H1 (cell line): ENCODE data around the gene ZDHHC9. TPM values are rescaled to one million over a fixed set of nuclear protein-coding genes. Genes with fewer than 3 reads are reported as not detected.

Source experiments
- CTCF ChIA-PET: fragments of 300-600 bp; sonication (Branson Sonifier 250); formaldehyde crosslinking; loops from one replicate; lab custom pipeline; 2021; ENCODE audit not compliant: partially characterized antibody; lab: Charles Lee
- POLR2A ChIA-PET: fragments of 300-600 bp; sonication (Branson Sonifier 250); formaldehyde crosslinking; loops from one replicate; lab custom pipeline; 2021; ENCODE audit warnings: inconsistent platforms; ENCODE audit not compliant: partially characterized antibody; lab: Charles Lee
- DNase-seq, 2 experiments: peaks; one replicate each; pipeline versions ENCODE4 v3.0.0 to v3.0.0-alpha.2; 2010 to 2022; ENCODE audit warnings: low spot score in 2 of 2, low read depth in 1 of 2, mixed read lengths in 1 of 2
- FAIRE-seq: peaks from 2 replicates; lab custom pipeline; 2011; peaks lifted over from hg19 to GRCh38; lab: Jason Lieb, UNC
- H2AFZ ChIP-seq: 2 replicates; pipeline ENCODE4 v1.8.1; 2012; ENCODE audit warnings: low read length, inconsistent platforms
- H2AK5ac ChIP-seq: 2 replicates; pipeline ENCODE4 v1.6.1; 2013; ENCODE audit warnings: low read depth, low read length
- H2BK120ac ChIP-seq: replicated peaks from 2 replicates; pipeline ENCODE3; 2013; ENCODE audit warnings: low read depth, low read length, inconsistent platforms
- H2BK12ac ChIP-seq: 2 replicates; pipeline ENCODE4 v1.6.1; 2013; ENCODE audit warnings: low read depth, low read length
- H2BK15ac ChIP-seq: 2 replicates; pipeline ENCODE4 v1.6.1; 2013; ENCODE audit warnings: low read length
- H2BK20ac ChIP-seq: 2 replicates; pipeline ENCODE4 v1.6.1; 2013; ENCODE audit warnings: low read length
- H2BK5ac ChIP-seq: 2 replicates; pipeline ENCODE4 v1.6.1; 2013; ENCODE audit warnings: low read depth, low read length
- H3K14ac ChIP-seq: 2 replicates; pipeline ENCODE4 v1.6.1; 2013; ENCODE audit warnings: inconsistent platforms; ENCODE audit not compliant: insufficient read length
- H3K18ac ChIP-seq: 2 replicates; pipeline ENCODE4 v1.6.1; 2013; ENCODE audit warnings: low read length; ENCODE audit errors: extremely low read depth
- H3K23ac ChIP-seq: 2 replicates; pipeline ENCODE4 v1.6.1; 2013; ENCODE audit warnings: inconsistent platforms; ENCODE audit not compliant: insufficient read length
- H3K23me2 ChIP-seq: 2 replicates; pipeline ENCODE4 v1.6.1; 2013; ENCODE audit warnings: low read depth, low read length
- H3K27ac ChIP-seq: 2 replicates; pipeline ENCODE4 v1.6.1; 2011; ENCODE audit warnings: low read depth, low read length, inconsistent platforms
- H3K27me3 ChIP-seq, 4 experiments: replicated peaks in 1 of 4; 1 replicate in 1 of 4; 2 replicates in 3 of 4; pipeline versions ENCODE4 v1.6.1 to v1.8.1; 2011 to 2013; ENCODE audit warnings: low read length in 3 of 4, mild to moderate bottlenecking in 3 of 4, inconsistent platforms in 2 of 4, mixed read lengths in 2 of 4, moderate library complexity in 1 of 4; ENCODE audit not compliant: control insufficient read depth in 3 of 4, insufficient read depth in 3 of 4; ENCODE audit errors: extremely low read depth in 1 of 4
- H3K36me3 ChIP-seq, 4 experiments: 2 replicates each; pipeline versions ENCODE4 v1.6.1 to v1.8.1; 2011 to 2013; ENCODE audit warnings: mild to moderate bottlenecking in 4 of 4, low read length in 3 of 4, moderate library complexity in 2 of 4, control low read depth in 1 of 4, inconsistent platforms in 1 of 4; ENCODE audit not compliant: insufficient read depth in 4 of 4, control insufficient read depth in 2 of 4
- H3K4ac ChIP-seq: replicated peaks from 2 replicates; pipeline ENCODE3; 2013; ENCODE audit warnings: low read length, low read depth, mixed read lengths, inconsistent platforms; ENCODE audit not compliant: insufficient read length
- H3K4me1 ChIP-seq, 4 experiments: replicated peaks in 1 of 4; 1 replicate in 1 of 4; 2 replicates in 3 of 4; pipeline versions ENCODE4 v1.6.1 to v1.8.1; 2011 to 2013; ENCODE audit warnings: low read length in 3 of 4, inconsistent platforms in 2 of 4, mixed read lengths in 1 of 4; ENCODE audit not compliant: insufficient read depth in 4 of 4, control insufficient read depth in 3 of 4
- H3K4me2 ChIP-seq, 2 experiments: 2 replicates each; pipeline versions ENCODE4 v1.6.1 to v1.8.1; 2011 to 2013; ENCODE audit warnings: low read depth in 2 of 2, low read length in 2 of 2, control low read depth in 1 of 2, inconsistent platforms in 1 of 2, mild to moderate bottlenecking in 1 of 2; ENCODE audit not compliant: insufficient read depth in 1 of 2
- H3K4me3 ChIP-seq, 4 experiments: fragments of 200-600, 300-600 bp in 1 of 4; sonication (generic), shearing (Covaris generic), sonication (Bioruptor Twin) in 1 of 4; 2 replicates each; pipeline versions ENCODE4 v1.5.1 to v1.8.1; 2011 to 2016; ENCODE audit warnings: low read length in 4 of 4, low read depth in 3 of 4, control low read depth in 2 of 4, inconsistent platforms in 2 of 4, mild to moderate bottlenecking in 2 of 4, mixed read lengths in 1 of 4, moderate library complexity in 1 of 4; ENCODE audit not compliant: insufficient read depth in 2 of 4; ENCODE audit errors: extremely low read depth in 1 of 4
- H3K56ac ChIP-seq: replicated peaks from 2 replicates; pipeline ENCODE3; 2013; ENCODE audit warnings: low read depth, mild to moderate bottlenecking, mixed read lengths, low read length, inconsistent platforms; ENCODE audit not compliant: insufficient read length
- H3K79me1 ChIP-seq: 2 replicates; pipeline ENCODE4 v1.6.1; 2013; ENCODE audit warnings: low read depth, low read length, control low read depth
- H3K79me2 ChIP-seq, 2 experiments: 2 replicates each; pipeline versions ENCODE4 v1.6.1 to v1.8.1; 2012 to 2013; ENCODE audit warnings: low read length in 2 of 2, mild to moderate bottlenecking in 2 of 2, inconsistent platforms in 1 of 2; ENCODE audit not compliant: insufficient read depth in 2 of 2, control insufficient read depth in 1 of 2
- H3K9ac ChIP-seq, 4 experiments: replicated peaks in 1 of 4; 1 replicate in 1 of 4; 2 replicates in 3 of 4; pipeline versions ENCODE4 v1.6.1 to v1.8.1; 2011 to 2013; ENCODE audit warnings: low read depth in 3 of 4, low read length in 3 of 4, control low read depth in 2 of 4, mild to moderate bottlenecking in 2 of 4, moderate library complexity in 2 of 4, inconsistent platforms in 1 of 4; ENCODE audit errors: extremely low read depth in 1 of 4
- H3K9me3 ChIP-seq, 2 experiments: 2 replicates each; pipeline versions ENCODE4 v1.6.1 to v1.8.1; 2012 to 2013; ENCODE audit warnings: mild to moderate bottlenecking in 2 of 2, moderate library complexity in 2 of 2, control low read depth in 1 of 2, inconsistent platforms in 1 of 2, low read depth in 1 of 2, low read length in 1 of 2, mixed read lengths in 1 of 2; ENCODE audit not compliant: insufficient read depth in 2 of 2
- H4K20me1 ChIP-seq, 2 experiments: replicated peaks in 1 of 2; 2 replicates each; pipeline versions ENCODE3 to v1.8.1; 2011 to 2013; ENCODE audit warnings: inconsistent platforms in 2 of 2, low read length in 2 of 2, mild to moderate bottlenecking in 1 of 2; ENCODE audit not compliant: insufficient read depth in 2 of 2, control insufficient read depth in 1 of 2
- H4K5ac ChIP-seq: 2 replicates; pipeline ENCODE4 v1.6.1; 2013; ENCODE audit warnings: low read length, low read depth, mixed read lengths, inconsistent platforms; ENCODE audit not compliant: insufficient read length
- H4K8ac ChIP-seq: 2 replicates; pipeline ENCODE4 v1.8.0; 2013; ENCODE audit warnings: mild to moderate bottlenecking, moderate library complexity, low read length, inconsistent platforms; ENCODE audit not compliant: insufficient read depth; ENCODE audit errors: extremely low read depth
- H4K91ac ChIP-seq: replicated peaks from 2 replicates; pipeline ENCODE3; 2013; ENCODE audit warnings: low read length, mixed read lengths, inconsistent platforms; ENCODE audit not compliant: insufficient read length
- MAX ChIP-seq: IDR thresholded peaks from 2 replicates; pipeline ENCODE4 v1.6.1; 2012; ENCODE audit warnings: inconsistent platforms
- NRF1 ChIP-seq: IDR thresholded peaks from 2 replicates; pipeline ENCODE4 v1.6.1; 2011; ENCODE audit warnings: mild to moderate bottlenecking, low read depth, low read length, improper control_type of control experiment
- PHF8 ChIP-seq: fragments of 200-600 bp; sonication (generic); conservative IDR thresholded peaks from 2 replicates; pipeline ENCODE4 v1.7.1; 2012; ENCODE audit warnings: low read depth, mild to moderate bottlenecking, inconsistent platforms, low read length, moderate library complexity
- WGBS, 2 experiments: shearing (Covaris generic) in 1 of 2; methylation state at CpG; one replicate each; pipeline versions ENCODE4 v1.1.6 to v1.1.7; 2013 to 2015; ENCODE audit warnings: low lambda C conversion rate in 2 of 2, mixed read lengths in 2 of 2, inconsistent platforms in 1 of 2, low coverage in 1 of 2, missing lambda C conversion rate in 1 of 2; ENCODE audit not compliant: insufficient replicate concordance in 2 of 2, insufficient coverage in 1 of 2, insufficient read length in 1 of 2; ENCODE audit errors: extremely low coverage in 1 of 2, missing lambda C conversion rate in 1 of 2; 5-methylcytosine and 5-hydroxymethylcytosine counted together
- polyA plus RNA-seq, 7 experiments: library from polyadenylated mRNA; depleted of rRNA in 3 of 7; stranded (reverse) in 5 of 7; unstranded in 2 of 7; fragments of >200 nt in 5 of 7; fragments of 200-250 nt in 2 of 7; gene quantifications; 1 replicate in 5 of 7; 2 replicates in 1 of 7; 4 replicates in 1 of 7; pipeline versions ENCODE4 v1.2.1 to v1.2.3, GENCODE V29; 2011 to 2013; ENCODE audit warnings: missing spikeins in 2 of 7, mixed read lengths in 2 of 7
- total RNA-seq: library from RNA; stranded (reverse); fragmentation: NEBNext Ultra II Directional; extraction: Animal tissue kit (Norgen Biotek cat#: 25700); gene quantifications from 2 replicates; pipeline ENCODE4 v1.2.1, GENCODE V29; 2021
- TF ChIP-seq, protein P1 (sequence below): IDR thresholded peaks from 2 replicates; pipeline ENCODE4 v1.6.1; 2012; ENCODE audit warnings: low read length, inconsistent platforms

The ZDHHC9 gene
- total and polyA plus RNA-seq, 2 of the 8 experiments (the other 6 are each of a cell fraction or from before 2014, with no cell fraction given) = 18.1 to 28.3 TPM

GRCh38 chrX:129813662-129814368 is 29.9 kb downstream of the ZDHHC9 start:
- H2AFZ ChIP-seq = no peak overlapping the region
- no peak overlapping the region for H2BK120ac ChIP-seq
- no peak overlapping the region for H2BK12ac ChIP-seq
- ChIA-PET POLR2A (interaction anchor here (1.0 kb wide), 1 partner anchor 16 kb away, joined by 3 read pairs; no protein-coding TSS in a partner anchor), CTCF (interaction anchor here (0.7 to 1.6 kb wide), 5 partner anchors 9 to 203 kb away, joined by 3 to 5 read pairs (median 3); no protein-coding TSS in a partner anchor)
- no peaks in the 10 kb centered on the region for H3K27me3 ChIP-seq
- no peak overlapping the region for H3K56ac ChIP-seq
- no peak overlapping the region for H3K23ac ChIP-seq
- H2AK5ac ChIP-seq = no peak overlapping the region
- no peak for DNase-seq
- no peak overlapping the region for H3K9ac ChIP-seq
- no peak overlapping the region for H3K14ac ChIP-seq
- H2BK20ac ChIP-seq = no peak overlapping the region
- TF ChIP-seq, protein P1, sequence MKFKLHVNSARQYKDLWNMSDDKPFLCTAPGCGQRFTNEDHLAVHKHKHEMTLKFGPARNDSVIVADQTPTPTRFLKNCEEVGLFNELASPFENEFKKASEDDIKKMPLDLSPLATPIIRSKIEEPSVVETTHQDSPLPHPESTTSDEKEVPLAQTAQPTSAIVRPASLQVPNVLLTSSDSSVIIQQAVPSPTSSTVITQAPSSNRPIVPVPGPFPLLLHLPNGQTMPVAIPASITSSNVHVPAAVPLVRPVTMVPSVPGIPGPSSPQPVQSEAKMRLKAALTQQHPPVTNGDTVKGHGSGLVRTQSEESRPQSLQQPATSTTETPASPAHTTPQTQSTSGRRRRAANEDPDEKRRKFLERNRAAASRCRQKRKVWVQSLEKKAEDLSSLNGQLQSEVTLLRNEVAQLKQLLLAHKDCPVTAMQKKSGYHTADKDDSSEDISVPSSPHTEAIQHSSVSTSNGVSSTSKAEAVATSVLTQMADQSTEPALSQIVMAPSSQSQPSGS = no peak
- no peak for TF ChIP-seq PHF8
- no peak for TF ChIP-seq MAX
- no peak for TF ChIP-seq NRF1
- no peaks in the 10 kb centered on the region for H3K9me3 ChIP-seq
- no peak overlapping the region for H3K4ac ChIP-seq
- no peak overlapping the region for H3K27ac ChIP-seq
- no peak overlapping the region for H2BK15ac ChIP-seq
- H2BK5ac ChIP-seq = no peak overlapping the region
- no peak for FAIRE-seq
- no peak overlapping the region for H3K4me2 ChIP-seq
- H3K4me3 ChIP-seq = no peak overlapping the region
- peaks cover 0 to 14% (median 6%) of the 10 kb centered on the region in 4 experiments; a peak in 4 of 8 replicates for H3K36me3 ChIP-seq
- no peaks in the 10 kb centered on the region for H3K79me1 ChIP-seq
- no peaks in the 10 kb centered on the region for H3K79me2 ChIP-seq
- H4K5ac ChIP-seq = no peak overlapping the region
- H3K23me2 ChIP-seq = no peaks in the 10 kb centered on the region
- no peaks in the 10 kb centered on the region for H3K4me1 ChIP-seq
- H4K91ac ChIP-seq = no peak overlapping the region
- 90% methylated on average over 6 of the region's 6 CpGs; no CpG with 5 or more reads in 1 of the 2 experiments for WGBS, 2 experiments
- no peak overlapping the region for H3K18ac ChIP-seq
- no peaks in the 10 kb centered on the region for H4K20me1 ChIP-seq
- no peak overlapping the region for H4K8ac ChIP-seq
